H9 (cell line): ENCODE results near the gene MMP11. TPM values are rescaled to one million over a fixed set of nuclear protein-coding genes. Genes with fewer than 3 reads are reported as not detected.

Experiments
- DNase-seq: peaks from one replicate; pipeline ENCODE4 v3.0.0-alpha.2; 2017
- H2AFZ ChIP-seq: one replicate; pipeline ENCODE4 v1.6.1; 2013; ENCODE audit warnings: mild to moderate bottlenecking, low read length, control low read depth, moderate library complexity
- H2AK5ac ChIP-seq: 2 replicates; pipeline ENCODE4 v1.6.1; 2013; ENCODE audit warnings: low read length, control low read depth, mixed read lengths; ENCODE audit not compliant: insufficient read length
- H2BK120ac ChIP-seq: one replicate; pipeline ENCODE4 v1.6.1; 2013; ENCODE audit warnings: low read depth, mild to moderate bottlenecking, low read length, control low read depth, inconsistent platforms; ENCODE audit not compliant: poor library complexity, severe bottlenecking
- H2BK12ac ChIP-seq: 2 replicates; pipeline ENCODE4 v1.6.1; 2013; ENCODE audit warnings: low read length, control low read depth, mixed read lengths, low read depth; ENCODE audit not compliant: insufficient read length
- H2BK15ac ChIP-seq: 2 replicates; pipeline ENCODE4 v1.6.1; 2013; ENCODE audit warnings: low read depth, low read length, control low read depth
- H2BK20ac ChIP-seq: one replicate; pipeline ENCODE4 v1.6.1; 2013; ENCODE audit warnings: low read depth, mild to moderate bottlenecking, low read length, control low read depth, inconsistent platforms; ENCODE audit not compliant: poor library complexity, severe bottlenecking
- H2BK5ac ChIP-seq: 2 replicates; pipeline ENCODE4 v1.6.1; 2013; ENCODE audit warnings: low read length, control low read depth, mixed read lengths; ENCODE audit not compliant: insufficient read length
- H3K14ac ChIP-seq: 2 replicates; pipeline ENCODE4 v1.6.1; 2013; ENCODE audit warnings: low read length, control low read depth; ENCODE audit not compliant: insufficient read depth
- H3K18ac ChIP-seq: 2 replicates; pipeline ENCODE4 v1.6.1; 2013; ENCODE audit warnings: low read depth, mild to moderate bottlenecking, mixed read lengths, low read length, control low read depth; ENCODE audit not compliant: insufficient read length
- H3K23ac ChIP-seq: 2 replicates; pipeline ENCODE4 v1.6.1; 2013; ENCODE audit warnings: low read length, control low read depth, mixed read lengths, low read depth; ENCODE audit not compliant: insufficient read length
- H3K23me2 ChIP-seq: 2 replicates; pipeline ENCODE4 v1.6.1; 2013; ENCODE audit warnings: low read depth, mild to moderate bottlenecking, mixed read lengths, low read length, control low read depth; ENCODE audit not compliant: insufficient read length, poor library complexity, severe bottlenecking
- H3K27ac ChIP-seq: 2 replicates; pipeline ENCODE4 v1.5.1; 2013; ENCODE audit warnings: low read length, control low read depth, mixed read lengths, low read depth; ENCODE audit not compliant: insufficient read length
- H3K27me3 ChIP-seq: 2 replicates; pipeline ENCODE4 v1.6.1; 2013; ENCODE audit warnings: low read length, control low read depth, inconsistent platforms; ENCODE audit not compliant: insufficient read depth
- H3K4ac ChIP-seq: 2 replicates; pipeline ENCODE4 v1.6.1; 2013; ENCODE audit warnings: low read depth, mild to moderate bottlenecking, control low read depth, inconsistent platforms, low read length, moderate library complexity
- H3K4me1 ChIP-seq: 2 replicates; pipeline ENCODE4 v1.6.1; 2013; ENCODE audit warnings: low read length, control low read depth, inconsistent platforms; ENCODE audit not compliant: insufficient read depth
- H3K4me2 ChIP-seq: 2 replicates; pipeline ENCODE4 v1.6.1; 2013; ENCODE audit warnings: low read length, control low read depth, mixed read lengths; ENCODE audit not compliant: insufficient read length, insufficient read depth
- H3K56ac ChIP-seq: 2 replicates; pipeline ENCODE4 v1.6.1; 2013; ENCODE audit warnings: low read depth, mild to moderate bottlenecking, mixed read lengths, low read length, control low read depth; ENCODE audit not compliant: insufficient read length
- H3K79me1 ChIP-seq: 2 replicates; pipeline ENCODE4 v1.6.1; 2013; ENCODE audit warnings: low read depth, mild to moderate bottlenecking, moderate library complexity, low read length, control low read depth, inconsistent platforms; ENCODE audit not compliant: insufficient read depth, poor library complexity, severe bottlenecking
- H3K79me2 ChIP-seq: 2 replicates; pipeline ENCODE4 v1.6.1; 2013; ENCODE audit warnings: low read length, control low read depth, inconsistent platforms; ENCODE audit not compliant: insufficient read depth
- H3K9ac ChIP-seq: 2 replicates; pipeline ENCODE4 v1.6.1; 2013; ENCODE audit warnings: low read length, control low read depth, mixed read lengths; ENCODE audit not compliant: insufficient read length; ENCODE audit errors: extremely low read depth
- H3K9me3 ChIP-seq: one replicate; pipeline ENCODE4 v1.6.1; 2013; ENCODE audit warnings: low read depth, low read length, inconsistent platforms; ENCODE audit not compliant: control insufficient read depth
- H3T11ph ChIP-seq: one replicate; pipeline ENCODE4 v1.6.1; 2013; ENCODE audit warnings: mild to moderate bottlenecking, low read length, control low read depth, inconsistent platforms
- H4K20me1 ChIP-seq: one replicate; pipeline ENCODE4 v1.6.1; 2013; ENCODE audit not compliant: control insufficient read depth, insufficient read length, insufficient read depth
- H4K5ac ChIP-seq: 2 replicates; pipeline ENCODE4 v1.6.1; 2013; ENCODE audit warnings: low read depth, mild to moderate bottlenecking, mixed read lengths, low read length, control low read depth; ENCODE audit not compliant: insufficient read length
- H4K8ac ChIP-seq: replicated peaks from 2 replicates; pipeline ENCODE4 v1.6.1; 2013; ENCODE audit warnings: low read length, control low read depth, mixed read lengths, low read depth; ENCODE audit not compliant: insufficient read length
- H4K91ac ChIP-seq: 2 replicates; pipeline ENCODE4 v1.6.1; 2013; ENCODE audit warnings: low read depth, mild to moderate bottlenecking, moderate library complexity, mixed read lengths, low read length, control low read depth; ENCODE audit not compliant: insufficient read length
- H3K27ac Mint-ChIP-seq, 3 experiments: 2 replicates in 2 of 3; 3 replicates in 1 of 3; pipeline ENCODE4 v1.8.0; 2020 to 2021; ENCODE audit warnings: mixed read lengths in 3 of 3, mild to moderate bottlenecking in 1 of 3, moderate library complexity in 1 of 3
- H3K27me3 Mint-ChIP-seq: 2 replicates; pipeline ENCODE4 v1.8.0; 2021; ENCODE audit warnings: low read depth, mild to moderate bottlenecking, moderate library complexity, mixed read lengths
- H3K36me3 Mint-ChIP-seq, 3 experiments: 2 replicates in 2 of 3; 3 replicates in 1 of 3; pipeline ENCODE4 v1.8.0; 2020 to 2021; ENCODE audit warnings: low read depth in 3 of 3, mixed read lengths in 3 of 3; ENCODE audit not compliant: insufficient read depth in 1 of 3
- H3K4me1 Mint-ChIP-seq, 2 experiments: 2 replicates each; pipeline ENCODE4 v1.8.0; 2020; ENCODE audit warnings: mixed read lengths in 2 of 2
- H3K4me3 Mint-ChIP-seq, 2 experiments: 2 replicates in 1 of 2; 3 replicates in 1 of 2; pipeline ENCODE4 v1.8.0; 2020 to 2021; ENCODE audit warnings: mild to moderate bottlenecking in 2 of 2, mixed read lengths in 2 of 2, moderate library complexity in 1 of 2
- H3K9me3 Mint-ChIP-seq, 2 experiments: 2 replicates in 1 of 2; 3 replicates in 1 of 2; pipeline ENCODE4 v1.8.0; 2020; ENCODE audit warnings: mild to moderate bottlenecking in 2 of 2, mixed read lengths in 2 of 2, moderate library complexity in 1 of 2
- WGBS: extraction: QIAGEN DNeasy Blood & Tissue Kit; methylation state at CpG from one replicate; pipeline ENCODE4 v1.1.7; 2013; ENCODE audit warnings: missing lambda C conversion rate, low lambda C conversion rate, mixed read lengths; ENCODE audit not compliant: insufficient read length; ENCODE audit errors: extremely low coverage; 5-methylcytosine and 5-hydroxymethylcytosine counted together
- total RNA-seq: library from RNA; stranded (reverse); gene quantifications from 2 replicates; pipeline ENCODE4 v1.2.1, GENCODE V29; 2021
- TF ChIP-seq, protein P1 (sequence below): fragments of 200-600 bp; sonication (generic); conservative IDR thresholded peaks from 3 replicates; pipeline ENCODE4 v1.8.0; 2021; ENCODE audit warnings: antibody characterized with exemption, mild to moderate bottlenecking

MMP11 gene
- total RNA-seq, 1 experiment from 2014 or later: 5.3 TPM

DNA sequence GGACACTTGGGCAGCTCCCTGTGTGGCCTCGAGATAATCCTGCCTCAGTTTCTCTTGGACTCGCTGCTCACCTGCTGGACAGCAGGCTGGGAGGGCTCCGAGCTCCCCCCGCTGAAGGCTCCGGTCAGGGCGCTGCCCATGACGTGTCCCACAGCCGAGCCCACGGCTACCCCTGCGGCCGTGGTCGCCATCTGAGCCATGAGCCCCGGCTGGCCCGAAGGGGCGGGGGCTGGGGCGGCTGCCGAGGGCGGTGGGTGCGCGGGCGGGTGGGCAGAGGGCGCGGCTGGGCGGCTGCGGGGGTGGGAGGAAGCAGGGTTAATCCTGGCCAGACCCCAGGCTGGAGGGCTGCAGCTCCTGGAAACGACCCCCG, 5.4 kb upstream of the MMP11 start:
- H2AFZ ChIP-seq: no peak overlapping the region
- peaks cover 6% of the 10 kb centered on the region; the same call in 1 of the 2 replicates for H3K27me3 ChIP-seq
- H4K91ac ChIP-seq: no peak overlapping the region
- no peak overlapping the region for H2BK12ac ChIP-seq
- H4K5ac ChIP-seq: no peak overlapping the region
- H3K27ac Mint-ChIP-seq: no peak overlapping the region
- H3K36me3 Mint-ChIP-seq: peaks cover 5 to 10% (median 7%) of the 10 kb centered on the region in 3 experiments; a peak in 4 of 7 replicates
- no peak for DNase-seq
- no peak overlapping the region for H3K4ac ChIP-seq
- H3K4me3 Mint-ChIP-seq: peak overlapping the region; percentile 74 to 91
- no peak overlapping the region for H3K9ac ChIP-seq
- H3K23me2 ChIP-seq: peaks cover 7% of the 10 kb centered on the region
- TF ChIP-seq, protein P1, sequence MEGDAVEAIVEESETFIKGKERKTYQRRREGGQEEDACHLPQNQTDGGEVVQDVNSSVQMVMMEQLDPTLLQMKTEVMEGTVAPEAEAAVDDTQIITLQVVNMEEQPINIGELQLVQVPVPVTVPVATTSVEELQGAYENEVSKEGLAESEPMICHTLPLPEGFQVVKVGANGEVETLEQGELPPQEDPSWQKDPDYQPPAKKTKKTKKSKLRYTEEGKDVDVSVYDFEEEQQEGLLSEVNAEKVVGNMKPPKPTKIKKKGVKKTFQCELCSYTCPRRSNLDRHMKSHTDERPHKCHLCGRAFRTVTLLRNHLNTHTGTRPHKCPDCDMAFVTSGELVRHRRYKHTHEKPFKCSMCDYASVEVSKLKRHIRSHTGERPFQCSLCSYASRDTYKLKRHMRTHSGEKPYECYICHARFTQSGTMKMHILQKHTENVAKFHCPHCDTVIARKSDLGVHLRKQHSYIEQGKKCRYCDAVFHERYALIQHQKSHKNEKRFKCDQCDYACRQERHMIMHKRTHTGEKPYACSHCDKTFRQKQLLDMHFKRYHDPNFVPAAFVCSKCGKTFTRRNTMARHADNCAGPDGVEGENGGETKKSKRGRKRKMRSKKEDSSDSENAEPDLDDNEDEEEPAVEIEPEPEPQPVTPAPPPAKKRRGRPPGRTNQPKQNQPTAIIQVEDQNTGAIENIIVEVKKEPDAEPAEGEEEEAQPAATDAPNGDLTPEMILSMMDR: no peak
- no peak overlapping the region for H3K56ac ChIP-seq
- no peak overlapping the region for H2AK5ac ChIP-seq
- WGBS: no CpG with 5 or more reads among the region's 27 CpGs
- no peak overlapping the region for H2BK120ac ChIP-seq
- no peaks in the 10 kb centered on the region for H3K9me3 Mint-ChIP-seq
- H3K27ac ChIP-seq: no peak overlapping the region
- no peak overlapping the region for H2BK20ac ChIP-seq
- H4K8ac ChIP-seq: no peak overlapping the region
- no peak overlapping the region for H3T11ph ChIP-seq
- H3K9me3 ChIP-seq: no peaks in the 10 kb centered on the region
- H3K4me1 Mint-ChIP-seq: peaks cover 22 to 42% of the 10 kb centered on the region in 2 experiments
- H3K79me2 ChIP-seq: no peaks in the 10 kb centered on the region
- H3K4me1 ChIP-seq: peaks cover 4% of the 10 kb centered on the region; the same call in 1 of the 2 replicates
- no peaks in the 10 kb centered on the region for H4K20me1 ChIP-seq
- H3K27me3 Mint-ChIP-seq: peaks cover 43% of the 10 kb centered on the region
- H3K14ac ChIP-seq: 0 out of 2 replicates have a peak overlapping the region, but pooled peaks have one; percentile 5
- H2BK15ac ChIP-seq: no peak overlapping the region
- no peaks in the 10 kb centered on the region for H3K79me1 ChIP-seq
- no peak overlapping the region for H3K18ac ChIP-seq
- peak overlapping the region; percentile 39 for H3K4me2 ChIP-seq
- no peak overlapping the region for H3K23ac ChIP-seq
- H2BK5ac ChIP-seq: no peak overlapping the region
